Measurements from ENCODE around the gene SRRM2.

- TF ChIP-seq CTCF (IDR thresholded peaks at IDR 0.05 in 2 of 3, conservative IDR thresholded peaks at IDR 0.05 in 1 of 3; ENCODE audit: insufficient read depth in 2 of 3, low read depth in 1 of 3, low read length in 3 of 3) (no peak), NFIC (IDR thresholded peaks at IDR 0.05) (no peak), EZH2 (IDR thresholded peaks at IDR 0.05; ENCODE audit: borderline replicate concordance, low read depth, low read length) (no peak), SRF (CRISPR knock-in tag; IDR thresholded peaks at IDR 0.05) (no peak), MAX (CRISPR knock-in tag; IDR thresholded peaks at IDR 0.05) (peak; percentile 57; the same call in 1 of the 2 replicates), RERE (CRISPR knock-in tag; IDR thresholded peaks at IDR 0.05; ENCODE audit: borderline replicate concordance) (no peak), RBM14 (IDR thresholded peaks at IDR 0.05; ENCODE audit: borderline replicate concordance, insufficient read depth, low read depth, low read length) (no peak), DPF2 (IDR thresholded peaks at IDR 0.05) (no peak), CGGBP1 (CRISPR knock-in tag; IDR thresholded peaks at IDR 0.05) (no peak)
Measured at GRCh38 chr16:2776500-2777139, 24.2 kb downstream of the SRRM2 start.
